Measurements from ENCODE around the gene AP1M2. TPM values are rescaled to one million over a fixed set of nuclear protein-coding genes. Genes with fewer than 3 reads are reported as not detected.

AP1M2 gene
- total and polyA plus RNA-seq, 2 experiments from 2014 or later, result 66.5 to 69.4 TPM

DNA sequence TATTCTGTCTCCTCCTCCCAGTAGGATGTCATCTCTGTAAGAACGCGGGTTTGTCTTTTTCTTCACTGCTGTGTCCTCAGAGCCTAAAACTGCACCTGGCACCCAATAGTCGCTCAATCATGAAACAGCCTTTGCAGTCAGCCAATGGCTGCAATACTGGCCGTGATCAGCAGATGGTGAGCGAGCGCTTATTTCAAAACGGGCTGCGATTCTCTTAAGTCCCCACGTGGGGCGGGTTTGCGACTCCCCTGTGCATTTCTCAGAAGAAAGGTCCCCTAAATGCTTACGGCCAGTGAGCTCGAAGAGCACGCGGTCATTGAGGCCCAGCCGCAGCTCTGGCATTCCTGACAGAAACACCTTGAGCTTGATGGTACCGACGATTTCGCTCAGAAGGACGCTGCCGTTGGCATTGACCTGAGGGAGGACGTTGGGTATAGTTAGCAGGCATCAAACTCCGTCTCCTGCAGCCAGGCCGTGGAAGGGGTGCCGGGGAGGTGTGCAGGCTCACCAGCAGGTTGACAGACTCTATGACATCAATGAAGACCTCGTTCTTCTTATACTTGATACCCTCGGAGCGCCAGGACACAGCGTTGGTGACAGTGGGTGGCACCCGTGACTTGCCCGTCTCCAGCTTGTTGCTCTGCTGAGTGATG is 6.0 kb downstream of the AP1M2 start:
- no peaks in the 10 kb centered on the region for H3K4me1 ChIP-seq (ENCODE audit: insufficient read depth)
- H2AFZ ChIP-seq, result no peak overlapping the region
- no peaks in the 10 kb centered on the region for H3K9me3 ChIP-seq (ENCODE audit: low read depth)
- no peak overlapping the region for H3K4me2 ChIP-seq
- no peak overlapping the region for H3K4me3 ChIP-seq
- 49% methylated on average over 31 of the region's 31 CpGs for WGBS (ENCODE audit: low lambda C conversion rate, missing lambda C conversion rate)
- no peaks in the 10 kb centered on the region for H3K9me2 ChIP-seq (replicated peaks; ENCODE audit: insufficient read depth)
- TF ChIP-seq, protein P1, sequence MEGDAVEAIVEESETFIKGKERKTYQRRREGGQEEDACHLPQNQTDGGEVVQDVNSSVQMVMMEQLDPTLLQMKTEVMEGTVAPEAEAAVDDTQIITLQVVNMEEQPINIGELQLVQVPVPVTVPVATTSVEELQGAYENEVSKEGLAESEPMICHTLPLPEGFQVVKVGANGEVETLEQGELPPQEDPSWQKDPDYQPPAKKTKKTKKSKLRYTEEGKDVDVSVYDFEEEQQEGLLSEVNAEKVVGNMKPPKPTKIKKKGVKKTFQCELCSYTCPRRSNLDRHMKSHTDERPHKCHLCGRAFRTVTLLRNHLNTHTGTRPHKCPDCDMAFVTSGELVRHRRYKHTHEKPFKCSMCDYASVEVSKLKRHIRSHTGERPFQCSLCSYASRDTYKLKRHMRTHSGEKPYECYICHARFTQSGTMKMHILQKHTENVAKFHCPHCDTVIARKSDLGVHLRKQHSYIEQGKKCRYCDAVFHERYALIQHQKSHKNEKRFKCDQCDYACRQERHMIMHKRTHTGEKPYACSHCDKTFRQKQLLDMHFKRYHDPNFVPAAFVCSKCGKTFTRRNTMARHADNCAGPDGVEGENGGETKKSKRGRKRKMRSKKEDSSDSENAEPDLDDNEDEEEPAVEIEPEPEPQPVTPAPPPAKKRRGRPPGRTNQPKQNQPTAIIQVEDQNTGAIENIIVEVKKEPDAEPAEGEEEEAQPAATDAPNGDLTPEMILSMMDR (IDR thresholded peaks at IDR 0.05; ENCODE audit: poor library complexity), result peak; percentile 97
- no peak for TF ChIP-seq EZH2phosphoT487 (IDR thresholded peaks at IDR 0.05; ENCODE audit: low read depth, severe bottlenecking, unreplicated experiment)
- H3K27ac ChIP-seq, result no peak overlapping the region
- no peaks in the 10 kb centered on the region for H3K27me3 ChIP-seq
- no peaks in the 10 kb centered on the region for H4K20me1 ChIP-seq (ENCODE audit: insufficient read depth, poor library complexity, severe bottlenecking)
- DNase-seq (ENCODE audit: low spot score), result peak; percentile 96
- H3K79me2 ChIP-seq, result peaks cover 4% of the 10 kb centered on the region
- H3K36me3 ChIP-seq (replicated peaks; ENCODE audit: insufficient read depth, low read depth), result no peaks in the 10 kb centered on the region

DNA sequence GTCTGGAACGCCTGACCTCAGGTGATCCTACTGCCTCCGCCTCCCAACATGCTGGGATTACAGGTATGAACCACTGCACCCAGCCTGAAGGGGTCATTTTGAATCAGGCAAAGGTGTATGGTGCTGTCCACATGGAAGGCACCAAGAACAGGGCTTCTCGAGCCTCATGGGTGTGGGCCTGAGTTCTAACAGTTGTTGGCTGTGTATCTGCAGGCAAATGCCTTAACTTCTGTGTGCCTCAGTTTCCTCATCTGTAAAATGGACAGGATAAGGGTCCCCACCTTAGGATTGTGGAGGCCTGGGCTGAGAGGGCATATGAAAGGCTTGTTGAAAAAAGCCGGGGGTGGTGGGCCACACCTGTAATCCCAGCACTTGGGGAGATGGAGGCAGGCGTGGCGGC is 9.2 kb downstream of the AP1M2 start:
- Histone ChIP-seq H3K9me2 (replicated peaks; ENCODE audit: insufficient read depth) (no peaks in the 10 kb centered on the region), H3K27ac (no peak overlapping the region), H2AFZ (no peak overlapping the region), H3K36me3 (replicated peaks; ENCODE audit: insufficient read depth, low read depth) (no peaks in the 10 kb centered on the region), H3K4me3 (no peak overlapping the region), H3K9me3 (ENCODE audit: low read depth) (no peaks in the 10 kb centered on the region), H3K79me2 (no peaks in the 10 kb centered on the region), H3K4me2 (no peak overlapping the region), H4K20me1 (ENCODE audit: insufficient read depth, poor library complexity, severe bottlenecking) (no peaks in the 10 kb centered on the region), H3K27me3 (no peaks in the 10 kb centered on the region), H3K4me1 (ENCODE audit: insufficient read depth) (no peaks in the 10 kb centered on the region)
- WGBS (ENCODE audit: low lambda C conversion rate, missing lambda C conversion rate), result 93% methylated on average over 6 of the region's 6 CpGs
- TF ChIP-seq EZH2 (IDR thresholded peaks at IDR 0.05; ENCODE audit: borderline replicate concordance), result no peak
- TF ChIP-seq EZH2phosphoT487 (IDR thresholded peaks at IDR 0.05; ENCODE audit: low read depth, severe bottlenecking, unreplicated experiment), result no peak
- TF ChIP-seq, protein P1 (IDR thresholded peaks at IDR 0.05; ENCODE audit: poor library complexity), result no peak
- no peak for DNase-seq (ENCODE audit: low spot score)

DNA sequence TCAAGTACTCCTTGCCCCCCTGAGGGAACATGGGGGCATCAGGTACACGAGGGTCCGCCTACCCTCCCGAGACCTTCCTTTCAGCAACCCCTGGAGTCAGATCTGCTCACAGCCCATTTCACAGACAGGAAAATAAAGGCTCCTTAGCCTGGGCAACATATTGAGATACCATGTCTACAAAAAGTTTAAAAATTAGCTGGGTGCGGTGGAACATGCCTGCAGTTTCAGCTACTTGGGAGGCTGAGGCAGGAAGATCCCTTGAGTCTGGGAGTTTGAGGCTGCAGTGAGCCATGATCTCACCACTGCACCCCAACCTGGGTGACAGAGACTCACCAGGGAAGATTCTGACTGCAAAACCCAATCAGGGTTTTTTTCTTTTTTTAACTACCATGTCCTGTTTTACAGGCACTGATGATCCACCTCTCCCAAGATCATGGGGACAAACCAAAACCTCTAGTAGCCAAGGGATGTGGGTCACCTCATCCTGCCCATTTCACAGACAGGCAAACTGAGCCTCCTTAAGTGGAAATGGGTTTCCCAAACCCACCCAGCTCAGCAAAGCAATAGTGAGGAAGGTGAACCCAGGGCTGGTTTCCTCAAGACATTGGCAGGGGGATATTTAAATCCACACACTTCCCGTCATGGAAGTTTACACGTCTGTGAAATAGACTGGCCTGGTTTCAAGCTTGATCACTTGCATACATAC is 11.9 kb downstream of the AP1M2 start:
- TF ChIP-seq EZH2phosphoT487 (IDR thresholded peaks at IDR 0.05; ENCODE audit: low read depth, severe bottlenecking, unreplicated experiment), result no peak
- TF ChIP-seq, protein P1 (IDR thresholded peaks at IDR 0.05; ENCODE audit: poor library complexity), result no peak
- TF ChIP-seq EZH2 (IDR thresholded peaks at IDR 0.05; ENCODE audit: borderline replicate concordance), result no peak
- no peaks in the 10 kb centered on the region for H3K9me3 ChIP-seq (ENCODE audit: low read depth)
- H3K4me2 ChIP-seq, result no peak overlapping the region
- no peaks in the 10 kb centered on the region for H4K20me1 ChIP-seq (ENCODE audit: insufficient read depth, poor library complexity, severe bottlenecking)
- H2AFZ ChIP-seq, result no peak overlapping the region
- H3K4me1 ChIP-seq (ENCODE audit: insufficient read depth), result no peaks in the 10 kb centered on the region
- 89% methylated on average over 6 of the region's 6 CpGs for WGBS (ENCODE audit: low lambda C conversion rate, missing lambda C conversion rate)
- H3K4me3 ChIP-seq, result no peak overlapping the region
- H3K79me2 ChIP-seq, result no peaks in the 10 kb centered on the region
- no peak overlapping the region for H3K27ac ChIP-seq
- no peaks in the 10 kb centered on the region for H3K9me2 ChIP-seq (replicated peaks; ENCODE audit: insufficient read depth)
- no peaks in the 10 kb centered on the region for H3K36me3 ChIP-seq (replicated peaks; ENCODE audit: insufficient read depth, low read depth)
- H3K27me3 ChIP-seq, result no peaks in the 10 kb centered on the region
- DNase-seq (ENCODE audit: low spot score), result no peak

Measured in hepatocyte (in vitro differentiated cells).